HG03469 (cell line): ENCODE results near the gene ARGLU1.

Experiments used
- ATAC-seq: cut with Tn5 transposase; IDR thresholded peaks from one replicate; pipeline ENCODE4 v1.9.1; 2021; ENCODE audit warnings: mild to moderate bottlenecking, moderate library complexity, moderate number of reproducible peaks; ENCODE audit not compliant: unreplicated experiment

ARGLU1 gene

DNA sequence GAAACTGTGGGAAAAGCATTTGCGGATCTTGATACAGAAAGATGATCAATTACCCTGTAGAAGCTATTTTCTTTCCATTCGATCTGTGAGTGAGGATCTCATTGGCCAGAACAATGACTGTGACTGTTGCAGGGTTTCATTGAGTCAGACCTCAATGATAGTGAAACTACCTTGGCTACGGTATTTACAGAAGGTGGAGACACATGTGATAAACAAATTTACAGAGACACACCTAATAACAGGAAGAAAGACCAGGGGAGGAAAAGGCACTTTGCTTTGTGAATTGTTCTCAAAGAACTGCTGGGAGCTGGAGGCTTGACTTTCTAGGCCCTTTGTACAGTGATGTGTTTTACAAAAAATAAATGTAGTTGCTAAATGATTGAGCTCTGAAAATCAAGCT, 19.9 kb upstream of the ARGLU1 start:
- no peak for ATAC-seq

DNA sequence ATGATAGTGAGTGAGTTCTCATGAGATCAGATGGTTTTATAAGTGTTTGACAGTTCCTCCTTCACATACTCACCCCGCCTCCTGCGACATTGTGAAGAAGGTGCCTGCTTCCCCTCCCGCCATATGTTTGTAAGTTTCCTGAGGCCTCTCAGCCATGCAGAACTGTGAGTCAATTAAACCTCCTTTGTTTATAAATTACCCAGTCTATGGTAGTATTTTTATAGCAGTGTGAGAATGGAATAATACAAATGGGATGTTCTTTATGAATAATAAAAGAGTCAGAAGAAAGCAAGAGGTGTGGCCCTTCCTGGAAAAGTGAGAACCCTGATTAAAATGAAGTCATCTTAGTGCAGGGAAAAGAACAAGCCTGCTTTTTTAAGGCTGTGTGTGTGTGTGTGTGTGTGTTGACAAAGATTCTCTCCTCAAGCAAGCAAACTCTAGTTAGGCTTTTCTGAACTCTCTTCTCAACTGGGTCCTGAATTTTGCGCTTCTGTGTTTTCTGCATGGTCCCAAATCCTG, 18.8 kb upstream of the ARGLU1 start:
- ATAC-seq = no peak

DNA sequence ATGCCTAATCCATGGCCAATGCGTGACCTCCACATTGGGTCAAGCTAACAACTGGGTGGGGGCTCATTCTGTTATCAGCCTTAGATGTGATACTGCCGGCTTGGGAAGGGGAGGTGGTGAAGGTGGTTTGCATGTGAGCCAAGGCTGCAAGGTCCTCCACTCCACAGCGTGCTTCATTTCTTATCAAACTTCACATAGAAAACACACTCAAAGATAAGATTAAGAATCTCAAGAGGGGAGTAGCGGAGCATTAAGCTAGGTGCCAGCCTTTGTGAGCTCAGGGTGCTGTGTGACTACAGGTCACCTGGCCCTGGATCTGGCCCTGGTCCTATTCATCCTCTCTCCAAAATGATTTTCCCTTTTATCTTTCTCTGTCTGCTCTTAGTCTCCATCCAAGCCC, 13.3 kb upstream of the ARGLU1 start:
- no peak for ATAC-seq

DNA sequence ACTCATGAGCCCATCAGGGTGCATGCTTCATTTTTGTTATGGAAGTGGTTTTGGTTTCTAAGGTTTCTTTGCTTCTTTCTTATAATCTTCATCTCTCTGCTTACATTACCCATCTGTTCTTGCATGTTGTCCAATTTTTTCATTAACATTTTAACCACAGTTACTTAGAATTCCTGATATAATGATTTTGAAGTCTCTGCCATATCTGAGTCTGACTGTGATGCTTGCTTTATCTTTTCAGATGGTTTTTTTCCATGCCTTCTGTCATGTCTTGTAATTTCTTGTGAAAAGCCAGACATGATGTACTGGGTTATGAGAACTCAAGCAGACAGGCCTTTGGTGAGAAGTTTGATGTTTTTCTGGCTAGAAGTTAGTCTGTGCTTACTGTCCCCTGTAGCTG, 8.0 kb upstream of the ARGLU1 start:
- no peak for ATAC-seq

DNA sequence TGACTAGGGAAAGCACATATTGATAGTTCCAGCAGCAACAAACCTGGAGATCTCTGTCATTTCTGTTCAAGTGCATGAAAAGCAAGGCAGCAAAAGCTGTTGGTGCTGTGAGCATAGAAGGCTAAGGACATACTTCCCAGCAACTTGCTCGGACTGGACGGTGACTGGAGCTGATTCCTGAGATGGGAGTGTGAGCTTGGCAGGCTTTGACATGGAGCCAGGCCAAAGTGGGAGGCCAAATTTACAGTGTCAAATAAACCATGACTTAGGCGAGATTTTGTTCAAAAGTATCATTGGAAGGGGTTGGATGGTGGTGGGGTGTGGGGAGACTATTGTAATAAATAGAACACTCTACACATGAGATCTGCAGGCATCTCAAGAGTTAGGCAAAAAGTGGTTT, 5.9 kb upstream of the ARGLU1 start:
- no peak for ATAC-seq

DNA sequence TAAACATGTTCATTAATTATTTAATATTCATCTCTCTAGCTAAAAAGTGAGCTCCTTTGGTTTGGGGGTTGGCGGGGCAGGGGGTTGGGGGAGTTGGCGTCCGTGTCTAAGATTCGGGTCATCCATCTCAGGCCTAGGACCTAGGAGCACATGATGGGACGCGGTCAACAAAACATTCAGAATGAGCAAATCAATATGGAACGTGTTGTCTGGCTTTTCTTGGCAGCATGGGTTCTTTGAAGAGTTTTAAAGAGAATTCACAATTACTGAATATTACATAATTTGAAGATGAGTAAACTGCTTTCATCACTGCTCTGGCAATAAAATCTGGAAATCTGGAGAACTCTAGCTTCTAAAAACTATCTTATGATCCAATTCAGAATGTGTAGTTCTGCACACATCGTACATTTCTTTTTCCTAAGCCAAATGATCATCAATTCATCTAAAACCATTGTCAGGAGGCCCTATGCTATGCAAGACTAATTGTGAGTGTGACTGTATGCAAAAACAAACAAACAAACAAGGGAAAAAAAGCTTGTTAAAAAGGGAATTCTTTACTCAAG, 5.4 kb upstream of the ARGLU1 start:
- no peak for ATAC-seq

DNA sequence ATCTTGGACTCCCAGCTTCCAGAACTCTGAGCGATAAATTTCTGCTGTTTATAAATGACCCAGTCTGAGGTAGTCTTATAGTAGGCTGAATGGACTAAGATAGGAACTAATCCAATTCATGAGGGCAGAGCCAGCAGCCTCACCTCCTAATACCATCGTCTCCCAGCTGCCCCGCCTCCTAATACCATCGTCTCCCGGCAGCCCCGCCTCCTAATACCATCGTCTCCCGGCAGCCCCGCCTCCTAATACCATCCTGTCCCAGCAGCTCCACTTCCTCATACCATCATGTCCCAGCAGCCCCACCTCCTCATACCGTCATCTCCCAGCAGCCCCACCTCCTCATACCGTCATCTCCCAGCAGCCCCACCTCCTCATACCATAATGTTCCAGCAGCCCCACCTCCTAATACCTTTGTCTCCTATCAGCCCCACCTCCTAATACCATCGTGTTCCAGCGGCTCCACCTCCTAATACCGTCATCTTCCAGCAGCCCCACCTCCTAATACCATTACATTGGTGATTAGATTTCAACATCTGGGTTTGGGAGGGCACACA, 2.4 kb upstream of the ARGLU1 start:
- ATAC-seq = peak; percentile 30

DNA sequence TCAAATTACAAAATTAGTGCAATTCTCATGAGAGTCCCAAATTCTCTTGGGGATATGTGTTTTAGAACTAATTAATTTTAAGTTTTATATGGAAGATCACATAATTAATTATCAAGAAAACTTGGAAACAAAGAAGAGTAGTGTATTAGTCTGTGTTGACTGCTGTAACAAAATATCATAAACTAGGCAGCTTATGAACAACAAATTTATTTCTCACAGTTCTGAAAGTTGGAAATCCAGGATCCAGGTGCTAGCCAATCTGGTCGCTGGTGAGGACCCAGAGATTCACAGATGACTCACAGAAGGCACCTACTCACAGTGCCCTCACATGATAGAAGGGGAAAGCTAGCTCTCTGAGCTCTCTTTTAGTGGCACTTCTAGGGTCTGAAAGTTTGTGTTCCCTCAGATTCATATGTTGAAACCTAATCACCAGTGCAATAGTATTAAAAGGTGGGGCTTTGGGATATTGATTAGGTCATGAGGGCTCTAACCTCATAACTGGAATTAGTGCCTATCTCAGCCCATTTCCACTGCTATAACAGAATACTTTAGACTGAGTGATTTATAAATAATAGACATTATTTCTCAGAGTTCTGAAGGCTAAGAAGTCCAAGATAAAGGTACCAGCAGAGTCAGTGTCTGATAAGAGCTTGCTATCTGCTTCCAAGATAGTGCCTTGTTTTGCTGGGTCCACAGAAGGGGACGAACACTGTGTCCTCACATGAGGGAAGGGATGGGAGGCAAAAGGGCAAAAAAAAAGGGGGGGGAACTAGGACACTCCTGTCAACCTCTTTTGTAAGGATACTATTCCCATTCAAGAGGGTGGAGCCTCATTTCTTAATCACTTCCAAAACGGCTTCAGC, 1.5 kb upstream of the ARGLU1 start:
- no peak for ATAC-seq

DNA sequence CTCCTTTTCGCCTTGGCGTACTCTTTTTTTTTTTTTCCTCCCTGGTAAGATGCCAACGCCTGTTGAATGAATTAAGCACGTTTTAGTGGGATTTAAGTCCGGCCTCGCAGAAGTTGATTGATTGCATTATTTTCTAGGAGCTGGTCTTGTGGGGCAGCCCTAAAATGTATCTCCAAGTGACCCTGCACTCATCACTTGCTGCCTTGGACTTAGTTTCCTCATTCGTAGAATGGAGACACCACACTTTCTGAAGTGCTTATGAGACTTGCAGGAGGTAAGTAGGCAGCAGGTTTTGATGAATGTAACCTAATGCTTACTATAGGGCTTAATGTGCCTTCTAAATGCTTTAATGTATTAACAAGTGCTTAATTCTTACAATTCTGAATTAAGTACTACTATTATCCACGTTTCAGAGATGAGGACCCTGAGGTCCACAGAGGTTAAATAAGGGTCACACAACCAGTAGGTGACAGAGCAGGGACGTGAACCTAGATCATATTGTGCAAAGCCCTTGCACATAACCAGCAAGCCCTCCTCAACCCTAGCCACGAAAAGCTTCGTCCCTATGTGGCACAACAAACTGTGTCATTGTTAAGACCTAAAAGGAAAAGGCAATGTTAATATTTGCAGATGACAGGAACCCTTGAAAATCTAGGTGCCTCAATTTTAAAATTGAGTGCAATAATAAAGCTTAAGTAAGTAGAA, 514 bp upstream of the ARGLU1 start:
- ATAC-seq = peak; percentile 14

DNA sequence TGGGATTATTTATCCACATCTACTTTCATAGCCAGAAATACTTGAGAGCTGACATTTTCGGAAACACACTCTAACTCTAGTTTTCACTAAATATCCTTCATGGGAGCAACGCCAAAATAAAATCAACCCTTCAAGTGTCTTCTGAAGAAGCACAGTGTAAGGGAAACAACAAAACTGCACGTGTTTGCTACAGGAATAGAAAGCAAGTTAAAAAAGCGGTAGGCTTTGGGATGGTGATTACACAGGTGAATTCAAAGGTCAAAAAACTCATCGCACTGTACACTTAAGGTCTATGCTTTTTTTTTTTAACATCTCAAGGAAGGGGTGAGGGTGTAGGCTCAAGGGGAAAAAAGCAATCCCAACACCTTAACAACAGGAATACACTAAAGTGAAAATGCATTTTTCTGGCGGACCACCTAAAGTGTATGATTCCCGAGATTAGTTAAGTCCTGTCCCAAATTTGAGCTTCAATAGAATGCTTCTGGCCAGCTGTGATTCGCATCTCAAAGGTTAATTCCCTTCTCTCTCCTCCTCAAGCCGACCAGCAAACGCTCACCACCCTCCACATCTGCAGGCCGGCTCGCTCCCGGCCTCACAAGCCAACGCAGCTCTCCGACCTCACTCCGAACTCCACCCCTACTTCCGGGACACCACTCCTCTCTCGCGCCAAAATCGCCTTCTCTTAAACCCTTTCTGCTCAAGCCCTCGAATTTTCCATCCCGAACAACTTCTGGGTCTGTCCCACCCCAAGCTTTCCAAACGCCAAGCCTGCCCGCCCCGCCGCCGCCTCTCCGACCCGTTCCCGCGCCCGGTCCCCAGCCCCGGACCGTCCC, 1.1 kb downstream of the ARGLU1 start:
- ATAC-seq = peak; percentile 23

DNA sequence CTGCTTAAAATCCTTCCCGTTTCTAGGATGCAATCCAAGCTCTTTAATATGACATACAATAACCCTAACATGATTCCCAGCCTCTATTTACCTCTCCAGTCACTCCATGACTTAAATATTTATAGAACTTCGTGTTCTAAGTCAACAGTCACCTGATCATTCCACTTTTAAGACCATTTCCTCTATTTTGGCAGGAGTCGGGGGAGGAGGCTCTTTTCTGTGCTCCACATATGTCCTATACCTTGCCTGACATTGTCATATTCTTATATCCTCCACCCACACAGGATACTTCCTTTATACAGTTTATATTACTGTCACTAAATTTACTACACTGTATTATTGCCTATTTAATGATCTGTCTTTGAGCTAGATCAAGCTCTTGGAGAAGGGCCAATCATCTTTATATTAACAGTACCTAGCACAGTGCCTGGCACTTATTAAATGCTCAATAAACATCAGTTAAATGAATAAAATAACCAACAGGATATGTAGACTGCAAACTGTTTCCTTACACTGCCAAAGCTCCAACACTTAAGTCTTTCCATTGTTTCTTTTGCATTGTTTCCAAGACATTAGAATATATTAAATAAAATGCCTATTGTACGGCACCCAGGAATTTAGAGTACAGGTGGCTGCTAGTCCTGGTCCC, 2.7 kb downstream of the ARGLU1 start:
- no peak for ATAC-seq

DNA sequence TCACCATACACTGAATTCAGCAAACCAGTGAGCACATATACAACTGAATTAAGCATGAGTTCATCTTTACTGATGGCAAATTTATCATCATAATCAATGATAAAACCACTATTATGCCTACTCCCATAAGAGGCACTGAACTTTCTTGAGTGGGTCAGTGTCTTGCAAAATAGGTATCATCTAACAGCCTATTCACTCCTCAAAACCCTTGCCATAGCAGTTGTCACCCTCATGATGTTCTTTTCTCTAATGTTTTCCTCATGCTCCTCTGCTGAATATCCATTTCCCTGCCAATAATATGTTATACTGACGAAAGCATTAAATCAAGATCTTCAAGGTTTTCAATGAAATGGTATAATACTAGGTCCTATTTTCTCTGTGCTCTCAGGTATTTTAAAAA, 5.6 kb downstream of the ARGLU1 start:
- no peak for ATAC-seq

DNA sequence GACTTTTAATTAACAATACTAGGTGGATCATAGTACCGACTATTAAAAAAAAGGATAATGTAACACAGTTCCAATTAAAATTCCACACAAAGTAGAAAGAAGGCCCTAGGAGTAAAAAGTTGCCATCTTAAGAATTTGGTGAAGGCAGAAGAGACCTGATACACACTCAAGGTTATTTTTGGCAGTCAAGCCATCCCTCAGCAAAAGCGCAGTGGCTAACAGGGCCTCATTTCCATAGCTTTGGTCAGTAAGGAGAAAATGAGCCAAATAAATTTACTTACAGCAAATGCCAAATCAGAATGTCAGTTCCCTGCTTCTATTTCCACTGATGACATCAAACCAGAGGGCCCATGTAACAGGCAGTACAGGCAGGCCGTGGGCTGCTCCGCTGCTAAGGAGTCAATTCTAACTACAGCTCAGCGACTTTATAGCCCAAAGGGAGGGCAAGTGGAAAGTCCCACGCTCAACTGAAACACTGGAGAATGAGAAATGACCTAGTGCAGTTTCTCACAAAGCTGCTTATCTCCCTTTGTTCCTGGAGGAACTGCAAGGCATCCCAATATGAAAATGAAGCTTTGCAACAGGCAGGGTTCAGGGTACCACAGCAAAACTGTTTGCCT, 6.3 kb downstream of the ARGLU1 start:
- peak; percentile 77 for ATAC-seq

DNA sequence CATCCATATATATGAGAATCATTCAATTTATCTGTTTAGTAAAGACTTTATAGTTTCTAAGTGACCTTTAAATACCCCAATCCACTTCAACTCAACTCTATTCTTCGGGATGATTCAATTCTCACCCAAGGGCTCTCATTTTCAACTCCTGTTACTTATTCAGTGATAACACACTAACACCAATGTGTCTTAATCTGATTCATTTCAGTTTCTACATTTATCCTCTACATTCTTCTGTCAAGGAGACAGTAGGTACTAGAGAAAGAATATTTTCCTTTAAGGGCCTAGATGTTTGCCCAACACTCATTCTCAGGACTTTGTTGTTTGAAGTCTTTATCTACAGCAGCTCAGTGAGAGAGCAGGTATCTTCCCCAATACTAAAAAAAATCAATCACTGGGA, 7.1 kb downstream of the ARGLU1 start:
- ATAC-seq = peak; percentile 28

DNA sequence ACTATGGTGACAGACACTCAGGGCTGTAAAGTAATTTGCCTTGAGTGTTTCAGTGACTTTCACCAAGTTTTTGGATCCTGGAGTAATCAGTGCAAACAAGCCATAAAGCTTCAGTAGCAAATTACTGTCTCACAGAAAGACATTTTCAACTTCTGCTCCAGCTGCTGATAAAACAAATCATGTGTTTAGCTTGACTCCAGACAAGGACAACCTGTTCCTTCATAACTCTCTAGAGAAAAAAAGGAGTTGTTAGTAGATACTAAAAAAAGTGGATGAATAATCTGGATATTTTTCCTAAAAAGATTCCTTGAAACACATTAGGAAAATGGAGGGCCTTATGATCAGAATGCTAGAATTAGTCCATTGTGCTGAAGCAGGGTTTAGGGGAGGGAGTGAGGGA, 9.4 kb downstream of the ARGLU1 start:
- ATAC-seq = no peak

DNA sequence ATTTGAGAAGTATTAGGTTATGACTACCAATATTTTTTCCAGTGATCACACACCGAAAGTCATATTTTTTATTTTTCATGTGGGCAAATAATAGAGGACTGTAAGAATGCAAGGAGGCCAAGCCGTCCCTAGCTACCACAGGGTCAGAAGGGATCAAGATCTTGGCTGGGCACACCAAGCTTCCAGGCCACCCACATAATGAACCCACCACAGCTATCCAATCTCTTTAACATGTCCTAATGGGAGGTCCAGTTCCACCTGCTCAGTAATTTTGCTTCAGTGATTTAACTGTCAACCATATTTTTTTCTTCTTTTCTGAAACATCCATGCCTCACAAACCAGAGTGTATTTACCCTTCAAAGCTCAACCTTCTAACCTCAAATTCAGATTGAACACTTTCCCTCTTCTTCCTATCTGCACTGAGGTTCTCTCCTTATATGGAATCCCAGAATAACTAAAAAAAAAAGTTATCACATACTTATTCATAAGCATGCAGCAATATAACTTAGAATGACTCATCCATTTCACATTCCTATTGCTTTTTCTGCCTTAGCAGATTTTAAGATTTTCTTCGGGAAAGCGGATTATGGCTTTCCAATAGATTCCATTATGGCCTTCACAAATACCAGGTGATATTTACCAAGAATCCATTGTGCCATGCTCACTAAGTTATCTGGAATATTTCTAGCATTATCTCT, 12.2 kb downstream of the ARGLU1 start:
- ATAC-seq = no peak

DNA sequence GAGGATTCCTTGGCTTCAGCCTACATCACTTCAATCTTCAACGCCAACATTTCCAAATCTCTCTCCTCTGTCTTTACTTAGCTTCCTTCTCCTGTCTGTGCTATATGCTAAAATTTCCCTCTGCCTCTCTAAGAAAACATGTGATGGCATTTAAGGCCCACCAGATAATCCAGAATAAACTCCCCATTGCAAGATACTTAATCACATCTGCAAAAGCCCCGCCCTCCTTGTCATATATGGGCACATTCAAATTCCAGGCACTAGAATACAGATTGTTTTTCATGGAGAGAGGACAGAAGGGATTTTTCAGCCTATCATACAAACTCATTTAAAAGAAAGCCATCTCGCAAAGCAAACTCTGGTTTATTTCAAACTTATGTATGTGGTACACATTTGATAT, 16.2 kb downstream of the ARGLU1 start:
- no peak for ATAC-seq

DNA sequence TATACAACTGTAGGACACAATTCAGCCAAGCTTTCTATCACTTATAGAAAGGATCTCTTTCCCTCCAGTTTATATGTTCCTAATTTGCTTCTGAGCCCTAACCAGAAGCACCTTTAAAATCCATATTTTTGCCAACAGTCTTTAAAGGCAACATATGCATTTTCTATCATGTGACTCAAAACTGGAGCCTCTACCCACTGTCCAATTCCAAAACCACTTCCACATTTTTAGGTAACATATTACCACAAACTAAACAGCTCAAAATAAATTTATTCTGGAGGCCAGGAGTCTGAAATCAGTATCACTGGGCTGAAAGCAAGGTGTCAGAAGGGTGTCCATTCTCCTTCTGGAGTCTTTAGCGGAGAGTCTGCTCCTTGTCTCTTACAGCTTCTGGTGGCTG, 16.6 kb downstream of the ARGLU1 start:
- ATAC-seq = no peak

DNA sequence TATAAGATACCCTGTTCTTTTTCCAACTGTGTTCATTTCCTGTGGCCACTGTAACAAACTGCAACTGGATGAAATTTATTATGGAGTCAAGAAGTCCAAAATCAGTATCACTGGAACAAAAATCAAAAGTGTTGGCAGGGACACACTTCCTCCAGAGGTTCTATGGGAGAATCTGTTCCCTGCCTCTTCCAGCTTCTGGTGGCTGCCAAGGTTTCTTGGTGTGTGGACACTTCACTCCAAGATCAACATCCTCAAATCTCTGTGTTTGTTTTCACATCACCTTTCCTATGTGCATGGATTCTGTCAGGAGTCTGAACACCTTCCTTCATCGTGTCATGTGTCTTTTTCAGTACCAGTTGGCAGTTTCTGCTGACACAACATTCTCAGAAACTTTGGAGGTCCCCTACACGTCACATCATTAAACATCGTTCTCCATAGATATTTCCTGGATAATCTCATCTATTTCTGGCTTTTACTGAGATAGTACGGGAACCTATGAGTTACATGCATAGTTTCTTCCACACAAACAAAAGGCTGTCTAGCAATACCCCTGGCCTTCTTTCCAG, 17.3 kb downstream of the ARGLU1 start:
- ATAC-seq = no peak
